DND-41 (cell line): ENCODE measurements around the gene ZNRF2.

ENCODE experiments used
- EZH2 ChIP-seq: IDR thresholded peaks from 3 replicates; pipeline ENCODE4 v1.6.1; 2012; ENCODE audit warnings: borderline replicate concordance, low read depth, mild to moderate bottlenecking, moderate library complexity, low read length, inconsistent platforms; ENCODE audit not compliant: severe bottlenecking
- TF ChIP-seq, protein P1 (sequence below): IDR thresholded peaks from 2 replicates; pipeline ENCODE4 v1.5.1; 2012; ENCODE audit warnings: borderline replicate concordance, low read length, moderate library complexity, mild to moderate bottlenecking; ENCODE audit not compliant: poor library complexity, severe bottlenecking; ENCODE audit errors: extremely low read depth

DNA sequence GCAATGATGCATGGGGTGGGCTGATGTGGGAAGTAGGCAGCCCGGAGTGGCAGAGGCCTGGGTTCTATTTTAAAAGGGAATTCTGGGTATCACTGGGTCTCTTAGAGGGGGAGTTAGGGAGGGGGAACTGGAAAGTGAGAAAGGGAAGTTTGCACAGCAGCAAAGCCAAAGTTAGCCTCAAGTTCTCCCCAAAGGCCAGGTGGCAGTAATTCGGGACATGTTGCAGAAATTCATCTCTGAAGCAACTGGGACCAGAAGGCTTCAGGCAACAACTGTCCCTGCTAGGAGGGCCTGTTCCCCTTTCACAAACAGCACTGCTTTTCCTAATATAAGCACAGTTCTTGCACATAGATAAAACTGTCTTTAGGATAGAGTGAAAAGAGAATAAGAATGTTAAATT is 126.8 kb downstream of the ZNRF2 start:
- no peak for TF ChIP-seq EZH2
- TF ChIP-seq, protein P1, sequence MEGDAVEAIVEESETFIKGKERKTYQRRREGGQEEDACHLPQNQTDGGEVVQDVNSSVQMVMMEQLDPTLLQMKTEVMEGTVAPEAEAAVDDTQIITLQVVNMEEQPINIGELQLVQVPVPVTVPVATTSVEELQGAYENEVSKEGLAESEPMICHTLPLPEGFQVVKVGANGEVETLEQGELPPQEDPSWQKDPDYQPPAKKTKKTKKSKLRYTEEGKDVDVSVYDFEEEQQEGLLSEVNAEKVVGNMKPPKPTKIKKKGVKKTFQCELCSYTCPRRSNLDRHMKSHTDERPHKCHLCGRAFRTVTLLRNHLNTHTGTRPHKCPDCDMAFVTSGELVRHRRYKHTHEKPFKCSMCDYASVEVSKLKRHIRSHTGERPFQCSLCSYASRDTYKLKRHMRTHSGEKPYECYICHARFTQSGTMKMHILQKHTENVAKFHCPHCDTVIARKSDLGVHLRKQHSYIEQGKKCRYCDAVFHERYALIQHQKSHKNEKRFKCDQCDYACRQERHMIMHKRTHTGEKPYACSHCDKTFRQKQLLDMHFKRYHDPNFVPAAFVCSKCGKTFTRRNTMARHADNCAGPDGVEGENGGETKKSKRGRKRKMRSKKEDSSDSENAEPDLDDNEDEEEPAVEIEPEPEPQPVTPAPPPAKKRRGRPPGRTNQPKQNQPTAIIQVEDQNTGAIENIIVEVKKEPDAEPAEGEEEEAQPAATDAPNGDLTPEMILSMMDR = no peak
